H9 (cell line): ENCODE results near the gene PSTK. TPM values are rescaled to one million over a fixed set of nuclear protein-coding genes. Genes with fewer than 3 reads are reported as not detected.

Experiments
- DNase-seq: peaks from one replicate; pipeline ENCODE4 v3.0.0-alpha.2; 2017
- H2AFZ ChIP-seq: one replicate; pipeline ENCODE4 v1.6.1; 2013; ENCODE audit warnings: mild to moderate bottlenecking, low read length, control low read depth, moderate library complexity
- H2AK5ac ChIP-seq: 2 replicates; pipeline ENCODE4 v1.6.1; 2013; ENCODE audit warnings: low read length, control low read depth, mixed read lengths; ENCODE audit not compliant: insufficient read length
- H2BK120ac ChIP-seq: one replicate; pipeline ENCODE4 v1.6.1; 2013; ENCODE audit warnings: low read depth, mild to moderate bottlenecking, low read length, control low read depth, inconsistent platforms; ENCODE audit not compliant: poor library complexity, severe bottlenecking
- H2BK12ac ChIP-seq: 2 replicates; pipeline ENCODE4 v1.6.1; 2013; ENCODE audit warnings: low read length, control low read depth, mixed read lengths, low read depth; ENCODE audit not compliant: insufficient read length
- H2BK15ac ChIP-seq: 2 replicates; pipeline ENCODE4 v1.6.1; 2013; ENCODE audit warnings: low read depth, low read length, control low read depth
- H2BK20ac ChIP-seq: one replicate; pipeline ENCODE4 v1.6.1; 2013; ENCODE audit warnings: low read depth, mild to moderate bottlenecking, low read length, control low read depth, inconsistent platforms; ENCODE audit not compliant: poor library complexity, severe bottlenecking
- H2BK5ac ChIP-seq: 2 replicates; pipeline ENCODE4 v1.6.1; 2013; ENCODE audit warnings: low read length, control low read depth, mixed read lengths; ENCODE audit not compliant: insufficient read length
- H3K14ac ChIP-seq: 2 replicates; pipeline ENCODE4 v1.6.1; 2013; ENCODE audit warnings: low read length, control low read depth; ENCODE audit not compliant: insufficient read depth
- H3K18ac ChIP-seq: 2 replicates; pipeline ENCODE4 v1.6.1; 2013; ENCODE audit warnings: low read depth, mild to moderate bottlenecking, mixed read lengths, low read length, control low read depth; ENCODE audit not compliant: insufficient read length
- H3K23ac ChIP-seq: 2 replicates; pipeline ENCODE4 v1.6.1; 2013; ENCODE audit warnings: low read length, control low read depth, mixed read lengths, low read depth; ENCODE audit not compliant: insufficient read length
- H3K23me2 ChIP-seq: 2 replicates; pipeline ENCODE4 v1.6.1; 2013; ENCODE audit warnings: low read depth, mild to moderate bottlenecking, mixed read lengths, low read length, control low read depth; ENCODE audit not compliant: insufficient read length, poor library complexity, severe bottlenecking
- H3K27ac ChIP-seq: 2 replicates; pipeline ENCODE4 v1.5.1; 2013; ENCODE audit warnings: low read length, control low read depth, mixed read lengths, low read depth; ENCODE audit not compliant: insufficient read length
- H3K27me3 ChIP-seq: 2 replicates; pipeline ENCODE4 v1.6.1; 2013; ENCODE audit warnings: low read length, control low read depth, inconsistent platforms; ENCODE audit not compliant: insufficient read depth
- H3K4ac ChIP-seq: 2 replicates; pipeline ENCODE4 v1.6.1; 2013; ENCODE audit warnings: low read depth, mild to moderate bottlenecking, control low read depth, inconsistent platforms, low read length, moderate library complexity
- H3K4me1 ChIP-seq: 2 replicates; pipeline ENCODE4 v1.6.1; 2013; ENCODE audit warnings: low read length, control low read depth, inconsistent platforms; ENCODE audit not compliant: insufficient read depth
- H3K4me2 ChIP-seq: 2 replicates; pipeline ENCODE4 v1.6.1; 2013; ENCODE audit warnings: low read length, control low read depth, mixed read lengths; ENCODE audit not compliant: insufficient read length, insufficient read depth
- H3K56ac ChIP-seq: 2 replicates; pipeline ENCODE4 v1.6.1; 2013; ENCODE audit warnings: low read depth, mild to moderate bottlenecking, mixed read lengths, low read length, control low read depth; ENCODE audit not compliant: insufficient read length
- H3K79me1 ChIP-seq: 2 replicates; pipeline ENCODE4 v1.6.1; 2013; ENCODE audit warnings: low read depth, mild to moderate bottlenecking, moderate library complexity, low read length, control low read depth, inconsistent platforms; ENCODE audit not compliant: insufficient read depth, poor library complexity, severe bottlenecking
- H3K79me2 ChIP-seq: 2 replicates; pipeline ENCODE4 v1.6.1; 2013; ENCODE audit warnings: low read length, control low read depth, inconsistent platforms; ENCODE audit not compliant: insufficient read depth
- H3K9ac ChIP-seq: 2 replicates; pipeline ENCODE4 v1.6.1; 2013; ENCODE audit warnings: low read length, control low read depth, mixed read lengths; ENCODE audit not compliant: insufficient read length; ENCODE audit errors: extremely low read depth
- H3K9me3 ChIP-seq: one replicate; pipeline ENCODE4 v1.6.1; 2013; ENCODE audit warnings: low read depth, low read length, inconsistent platforms; ENCODE audit not compliant: control insufficient read depth
- H3T11ph ChIP-seq: one replicate; pipeline ENCODE4 v1.6.1; 2013; ENCODE audit warnings: mild to moderate bottlenecking, low read length, control low read depth, inconsistent platforms
- H4K20me1 ChIP-seq: one replicate; pipeline ENCODE4 v1.6.1; 2013; ENCODE audit not compliant: control insufficient read depth, insufficient read length, insufficient read depth
- H4K5ac ChIP-seq: 2 replicates; pipeline ENCODE4 v1.6.1; 2013; ENCODE audit warnings: low read depth, mild to moderate bottlenecking, mixed read lengths, low read length, control low read depth; ENCODE audit not compliant: insufficient read length
- H4K8ac ChIP-seq: replicated peaks from 2 replicates; pipeline ENCODE4 v1.6.1; 2013; ENCODE audit warnings: low read length, control low read depth, mixed read lengths, low read depth; ENCODE audit not compliant: insufficient read length
- H4K91ac ChIP-seq: 2 replicates; pipeline ENCODE4 v1.6.1; 2013; ENCODE audit warnings: low read depth, mild to moderate bottlenecking, moderate library complexity, mixed read lengths, low read length, control low read depth; ENCODE audit not compliant: insufficient read length
- H3K27ac Mint-ChIP-seq, 3 experiments: 2 replicates in 2 of 3; 3 replicates in 1 of 3; pipeline ENCODE4 v1.8.0; 2020 to 2021; ENCODE audit warnings: mixed read lengths in 3 of 3, mild to moderate bottlenecking in 1 of 3, moderate library complexity in 1 of 3
- H3K27me3 Mint-ChIP-seq: 2 replicates; pipeline ENCODE4 v1.8.0; 2021; ENCODE audit warnings: low read depth, mild to moderate bottlenecking, moderate library complexity, mixed read lengths
- H3K36me3 Mint-ChIP-seq, 3 experiments: 2 replicates in 2 of 3; 3 replicates in 1 of 3; pipeline ENCODE4 v1.8.0; 2020 to 2021; ENCODE audit warnings: low read depth in 3 of 3, mixed read lengths in 3 of 3; ENCODE audit not compliant: insufficient read depth in 1 of 3
- H3K4me1 Mint-ChIP-seq, 2 experiments: 2 replicates each; pipeline ENCODE4 v1.8.0; 2020; ENCODE audit warnings: mixed read lengths in 2 of 2
- H3K4me3 Mint-ChIP-seq, 2 experiments: 2 replicates in 1 of 2; 3 replicates in 1 of 2; pipeline ENCODE4 v1.8.0; 2020 to 2021; ENCODE audit warnings: mild to moderate bottlenecking in 2 of 2, mixed read lengths in 2 of 2, moderate library complexity in 1 of 2
- H3K9me3 Mint-ChIP-seq, 2 experiments: 2 replicates in 1 of 2; 3 replicates in 1 of 2; pipeline ENCODE4 v1.8.0; 2020; ENCODE audit warnings: mild to moderate bottlenecking in 2 of 2, mixed read lengths in 2 of 2, moderate library complexity in 1 of 2
- WGBS: extraction: QIAGEN DNeasy Blood & Tissue Kit; methylation state at CpG from one replicate; pipeline ENCODE4 v1.1.7; 2013; ENCODE audit warnings: missing lambda C conversion rate, low lambda C conversion rate, mixed read lengths; ENCODE audit not compliant: insufficient read length; ENCODE audit errors: extremely low coverage; 5-methylcytosine and 5-hydroxymethylcytosine counted together
- total RNA-seq: library from RNA; stranded (reverse); gene quantifications from 2 replicates; pipeline ENCODE4 v1.2.1, GENCODE V29; 2021
- TF ChIP-seq, protein P1 (sequence below): fragments of 200-600 bp; sonication (generic); conservative IDR thresholded peaks from 3 replicates; pipeline ENCODE4 v1.8.0; 2021; ENCODE audit warnings: antibody characterized with exemption, mild to moderate bottlenecking

The PSTK gene
- total RNA-seq, 1 experiment from 2014 or later, result 8.0 TPM

DNA sequence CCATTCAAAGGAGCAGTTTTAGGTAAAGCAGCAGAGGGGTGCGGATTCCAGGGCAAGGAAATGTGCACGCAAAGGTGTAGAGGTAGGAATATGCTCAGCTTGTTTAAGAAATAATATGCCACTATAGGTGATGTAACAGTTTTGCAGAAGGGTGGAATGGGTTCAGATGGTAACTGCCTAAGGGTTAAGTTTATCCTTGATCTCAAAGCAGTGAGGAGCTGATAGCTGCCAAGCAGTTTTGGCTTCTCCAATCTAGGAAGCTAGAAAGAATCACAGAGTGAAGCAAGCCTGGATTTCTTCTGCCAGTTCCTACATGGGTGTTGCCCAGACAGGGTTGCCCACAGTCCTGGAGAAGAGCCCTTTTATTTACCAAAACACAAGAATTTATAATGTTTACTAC is 34.6 kb downstream of the PSTK start:
- Histone ChIP-seq H3K79me2 (no peaks in the 10 kb centered on the region), H4K8ac (no peak overlapping the region), H3K14ac (no peak overlapping the region), H2AFZ (no peak overlapping the region), H3K18ac (no peak overlapping the region), H3K23ac (no peak overlapping the region), H3K4me1 (peaks cover 14% of the 10 kb centered on the region; the same call in 1 of the 2 replicates), H3T11ph (no peak overlapping the region), H2BK20ac (no peak overlapping the region), H4K5ac (no peak overlapping the region), H2BK15ac (no peak overlapping the region), H3K4me2 (no peak overlapping the region), H2BK120ac (no peak overlapping the region), H3K56ac (no peak overlapping the region), H3K9ac (no peak overlapping the region), H3K23me2 (peaks cover under 1% of the 10 kb centered on the region), H2BK12ac (no peak overlapping the region), H4K20me1 (no peaks in the 10 kb centered on the region), H2BK5ac (no peak overlapping the region), H3K79me1 (no peaks in the 10 kb centered on the region), H3K4ac (no peak overlapping the region), H3K27me3 (peaks cover 13% of the 10 kb centered on the region; the same call in 1 of the 2 replicates), H3K27ac (no peak overlapping the region), H4K91ac (no peak overlapping the region), H3K9me3 (no peaks in the 10 kb centered on the region), H2AK5ac (no peak overlapping the region)
- Mint-ChIP-seq H3K27me3 (peaks cover 20% of the 10 kb centered on the region), H3K27ac (no peak overlapping the region), H3K9me3 (peaks cover 4 to 12% of the 10 kb centered on the region in 2 experiments; a peak in 3 of 5 replicates), H3K36me3 (peaks cover 20 to 38% (median 26%) of the 10 kb centered on the region in 3 experiments), H3K4me1 (peaks cover 56% of the 10 kb centered on the region in 2 experiments), H3K4me3 (no peak overlapping the region)
- no peak for DNase-seq
- TF ChIP-seq, protein P1, sequence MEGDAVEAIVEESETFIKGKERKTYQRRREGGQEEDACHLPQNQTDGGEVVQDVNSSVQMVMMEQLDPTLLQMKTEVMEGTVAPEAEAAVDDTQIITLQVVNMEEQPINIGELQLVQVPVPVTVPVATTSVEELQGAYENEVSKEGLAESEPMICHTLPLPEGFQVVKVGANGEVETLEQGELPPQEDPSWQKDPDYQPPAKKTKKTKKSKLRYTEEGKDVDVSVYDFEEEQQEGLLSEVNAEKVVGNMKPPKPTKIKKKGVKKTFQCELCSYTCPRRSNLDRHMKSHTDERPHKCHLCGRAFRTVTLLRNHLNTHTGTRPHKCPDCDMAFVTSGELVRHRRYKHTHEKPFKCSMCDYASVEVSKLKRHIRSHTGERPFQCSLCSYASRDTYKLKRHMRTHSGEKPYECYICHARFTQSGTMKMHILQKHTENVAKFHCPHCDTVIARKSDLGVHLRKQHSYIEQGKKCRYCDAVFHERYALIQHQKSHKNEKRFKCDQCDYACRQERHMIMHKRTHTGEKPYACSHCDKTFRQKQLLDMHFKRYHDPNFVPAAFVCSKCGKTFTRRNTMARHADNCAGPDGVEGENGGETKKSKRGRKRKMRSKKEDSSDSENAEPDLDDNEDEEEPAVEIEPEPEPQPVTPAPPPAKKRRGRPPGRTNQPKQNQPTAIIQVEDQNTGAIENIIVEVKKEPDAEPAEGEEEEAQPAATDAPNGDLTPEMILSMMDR, result no peak
- WGBS, result no CpG with 5 or more reads among the region's 2 CpGs
